Measurements from ENCODE around the gene SCNM1.

DNA sequence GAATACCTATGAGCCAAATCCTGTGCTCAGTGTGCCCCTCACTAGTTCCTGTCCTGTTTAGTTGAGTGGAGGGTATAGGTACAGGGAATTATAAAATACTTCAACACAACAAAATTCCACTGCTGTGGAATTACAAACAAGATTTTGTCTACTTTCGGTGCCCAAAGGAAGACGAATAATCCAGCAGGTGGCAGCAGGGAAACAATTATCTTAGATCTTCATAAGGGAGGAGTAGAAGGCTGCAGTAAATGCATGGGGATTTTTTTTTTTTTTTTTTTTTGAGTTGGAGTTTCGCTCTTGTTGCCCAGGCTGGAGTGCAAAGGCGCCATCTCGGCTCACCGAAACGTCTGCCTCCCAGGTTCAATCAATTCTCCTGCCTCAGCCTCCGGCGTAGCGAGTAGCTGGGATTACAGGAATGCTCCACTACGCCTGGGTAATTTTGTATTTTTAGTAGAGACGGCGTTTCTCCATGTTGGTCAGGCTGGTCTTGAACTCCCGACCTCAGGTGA lies 30.4 kb downstream of the SCNM1 start:
- TF ChIP-seq POLR2AphosphoS5 (IDR thresholded peaks at IDR 0.05; ENCODE audit: borderline replicate concordance, low read depth, low read length) (no peak), EZH2 (IDR thresholded peaks at IDR 0.05) (no peak), FOXP2 (optimal IDR thresholded peaks at IDR 0.05; ENCODE audit: control extremely low read depth, extremely low read length, insufficient read depth) (no peak)

Measured in SK-N-MC (cell line).